HUES6 (cell line): Measurements from ENCODE around the gene ERBIN.
"Not testable (repeated sequence)": the region's sequence is repeated elsewhere in the genome, so short reads cannot be mapped to it uniquely, and the experiment has no call there.

Source experiments
- H3K27ac ChIP-seq: 2 replicates; pipeline ENCODE4 v1.7.0; 2013; ENCODE audit warnings: low read depth, mild to moderate bottlenecking, low read length, inconsistent platforms
- H3K27me3 ChIP-seq: 2 replicates; pipeline ENCODE4 v1.6.1; 2013; ENCODE audit warnings: low read length; ENCODE audit not compliant: control insufficient read depth, insufficient read depth
- H3K36me3 ChIP-seq: 2 replicates; pipeline ENCODE4 v1.6.1; 2013; ENCODE audit warnings: low read length; ENCODE audit not compliant: control insufficient read depth, insufficient read depth
- H3K4me1 ChIP-seq: 2 replicates; pipeline ENCODE4 v1.6.1; 2013; ENCODE audit warnings: low read length; ENCODE audit not compliant: control insufficient read depth, insufficient read depth
- H3K4me3 ChIP-seq: 2 replicates; pipeline ENCODE4 v1.5.1; 2013; ENCODE audit warnings: low read depth, low read length
- H3K9ac ChIP-seq: one replicate; pipeline ENCODE4 v1.6.1; 2013; ENCODE audit warnings: mild to moderate bottlenecking, low read length
- H3K9me3 ChIP-seq: 2 replicates; pipeline ENCODE4 v1.6.1; 2013; ENCODE audit warnings: low read depth, low read length; ENCODE audit not compliant: control insufficient read depth, insufficient read depth

ERBIN gene

DNA sequence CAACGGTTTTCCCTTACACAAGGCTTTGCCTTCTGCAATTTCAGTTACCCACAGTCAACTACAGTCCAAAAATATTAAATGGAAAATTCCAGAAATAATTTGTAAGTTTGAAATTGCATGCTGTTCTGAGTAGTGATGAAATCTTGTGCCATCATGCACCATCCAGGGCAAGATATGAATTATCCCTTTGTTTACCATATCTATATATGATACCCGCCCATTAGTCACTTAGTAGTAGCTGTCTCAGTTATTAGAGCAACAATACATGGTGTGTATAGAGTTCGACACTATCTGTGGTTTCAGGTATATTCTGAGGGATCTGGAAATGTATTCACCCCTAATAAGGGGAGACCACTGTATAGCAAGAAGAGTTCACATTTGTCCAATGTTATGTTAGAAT lies 29.4 kb downstream of the ERBIN start:
- Histone ChIP-seq H3K4me3 (no peak overlapping the region), H3K27me3 (no peaks in the 10 kb centered on the region), H3K9me3 (peaks cover 24% of the 10 kb centered on the region; the same call in 1 of the 2 replicates), H3K9ac (no peak overlapping the region), H3K4me1 (peaks cover 1% of the 10 kb centered on the region; the same call in 1 of the 2 replicates), H3K36me3 (peaks cover 6% of the 10 kb centered on the region; the same call in 1 of the 2 replicates), H3K27ac (no peak overlapping the region)

DNA sequence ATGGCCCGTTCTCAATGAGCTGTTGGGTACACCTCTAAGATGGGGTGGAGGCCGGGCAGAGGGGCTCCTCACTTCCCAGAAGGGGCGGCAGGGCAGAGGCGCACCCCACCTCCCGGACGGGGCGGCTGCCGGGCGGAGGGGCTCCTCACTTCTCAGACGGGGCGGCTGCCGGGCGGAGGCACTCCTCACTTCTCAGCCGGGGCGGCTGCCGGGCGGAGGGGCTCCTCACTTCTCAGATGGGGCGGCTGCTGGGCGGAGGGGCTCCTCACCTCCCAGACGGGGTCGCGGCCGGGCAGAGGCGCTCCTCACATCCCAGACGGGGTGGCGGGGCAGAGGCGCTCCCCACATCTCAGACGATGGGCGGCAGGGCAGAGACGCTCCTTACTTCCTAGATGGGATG lies 31.3 kb downstream of the ERBIN start:
- not testable (repeated sequence) for H3K27ac ChIP-seq, H3K4me1 ChIP-seq, H3K36me3 ChIP-seq

DNA sequence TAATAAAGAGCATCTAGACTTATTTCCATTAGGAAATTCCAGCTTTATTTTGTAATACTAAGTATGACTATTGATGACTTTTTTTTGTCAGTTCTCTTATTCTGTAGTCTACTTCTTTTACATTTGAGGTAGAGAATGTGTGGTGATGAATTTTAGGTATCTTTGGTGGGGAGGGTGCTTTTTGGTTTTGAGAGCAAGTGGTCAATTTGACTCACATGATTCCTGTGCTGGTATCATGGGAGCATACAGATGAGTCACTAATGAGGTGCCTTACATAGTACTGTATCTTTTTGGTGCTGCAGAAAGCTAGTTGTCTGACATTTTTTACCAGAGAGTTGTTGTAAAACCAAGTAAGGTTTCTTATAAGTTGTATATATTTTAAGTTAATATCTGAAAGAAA lies 35.3 kb downstream of the ERBIN start:
- no peaks in the 10 kb centered on the region for H3K4me1 ChIP-seq
- no peak overlapping the region for H3K9ac ChIP-seq
- H3K36me3 ChIP-seq = peaks cover 9% of the 10 kb centered on the region; the same call in 1 of the 2 replicates
- no peaks in the 10 kb centered on the region for H3K27me3 ChIP-seq
- H3K9me3 ChIP-seq = peaks cover 22% of the 10 kb centered on the region; the same call in 1 of the 2 replicates
- no peak overlapping the region for H3K27ac ChIP-seq
- no peak overlapping the region for H3K4me3 ChIP-seq

More for the DNA sequence above, 31.3 kb downstream of the ERBIN start:
- H3K9ac ChIP-seq, H3K4me3 ChIP-seq, H3K27me3 ChIP-seq: not testable (repeated sequence)
- H3K9me3 ChIP-seq = peaks cover 24% of the 10 kb centered on the region; the same call in 1 of the 2 replicates

DNA sequence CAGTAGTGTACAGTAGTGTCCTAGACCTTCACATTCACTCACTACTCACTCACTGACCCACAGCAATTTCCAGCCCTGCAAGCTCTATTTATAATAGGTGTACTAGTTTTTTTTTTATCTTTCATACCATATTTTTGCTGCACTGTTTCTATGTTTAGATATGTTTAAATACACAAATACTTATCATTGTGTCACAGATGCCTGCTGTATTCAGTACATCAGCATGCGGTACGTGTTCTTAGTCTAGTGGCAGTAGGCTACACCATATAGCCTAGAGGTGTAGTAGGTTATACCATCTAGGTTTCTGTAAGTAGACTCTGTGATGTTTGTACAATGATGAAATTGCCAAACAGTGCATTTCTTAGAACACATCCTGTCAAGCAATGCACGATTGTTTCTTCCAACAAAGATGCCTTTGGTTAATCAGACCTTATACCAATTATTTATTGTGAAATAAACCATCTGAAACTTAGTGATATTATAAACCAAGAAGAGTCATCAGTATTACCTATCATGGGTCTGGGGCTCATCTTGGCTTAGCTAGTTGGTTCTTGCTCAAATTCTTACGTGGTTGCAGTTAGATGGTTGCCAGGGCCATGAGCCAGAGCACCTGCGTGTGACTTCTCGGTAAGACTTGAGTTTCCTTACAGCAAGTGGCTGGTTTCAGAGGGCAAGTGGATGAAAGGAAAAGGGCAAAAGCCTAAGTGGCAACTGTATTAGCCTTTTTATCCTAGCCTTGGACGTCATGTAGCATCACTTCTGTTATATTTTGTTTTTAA lies 41.1 kb downstream of the ERBIN start:
- H3K9me3 ChIP-seq = peaks cover 9% of the 10 kb centered on the region; the same call in 1 of the 2 replicates
- peaks cover 17% of the 10 kb centered on the region; the same call in 1 of the 2 replicates for H3K4me1 ChIP-seq
- no peak overlapping the region for H3K27ac ChIP-seq
- H3K27me3 ChIP-seq = no peaks in the 10 kb centered on the region
- H3K36me3 ChIP-seq = peaks cover 6% of the 10 kb centered on the region; the same call in 1 of the 2 replicates
- H3K4me3 ChIP-seq = no peak overlapping the region
- no peak overlapping the region for H3K9ac ChIP-seq

DNA sequence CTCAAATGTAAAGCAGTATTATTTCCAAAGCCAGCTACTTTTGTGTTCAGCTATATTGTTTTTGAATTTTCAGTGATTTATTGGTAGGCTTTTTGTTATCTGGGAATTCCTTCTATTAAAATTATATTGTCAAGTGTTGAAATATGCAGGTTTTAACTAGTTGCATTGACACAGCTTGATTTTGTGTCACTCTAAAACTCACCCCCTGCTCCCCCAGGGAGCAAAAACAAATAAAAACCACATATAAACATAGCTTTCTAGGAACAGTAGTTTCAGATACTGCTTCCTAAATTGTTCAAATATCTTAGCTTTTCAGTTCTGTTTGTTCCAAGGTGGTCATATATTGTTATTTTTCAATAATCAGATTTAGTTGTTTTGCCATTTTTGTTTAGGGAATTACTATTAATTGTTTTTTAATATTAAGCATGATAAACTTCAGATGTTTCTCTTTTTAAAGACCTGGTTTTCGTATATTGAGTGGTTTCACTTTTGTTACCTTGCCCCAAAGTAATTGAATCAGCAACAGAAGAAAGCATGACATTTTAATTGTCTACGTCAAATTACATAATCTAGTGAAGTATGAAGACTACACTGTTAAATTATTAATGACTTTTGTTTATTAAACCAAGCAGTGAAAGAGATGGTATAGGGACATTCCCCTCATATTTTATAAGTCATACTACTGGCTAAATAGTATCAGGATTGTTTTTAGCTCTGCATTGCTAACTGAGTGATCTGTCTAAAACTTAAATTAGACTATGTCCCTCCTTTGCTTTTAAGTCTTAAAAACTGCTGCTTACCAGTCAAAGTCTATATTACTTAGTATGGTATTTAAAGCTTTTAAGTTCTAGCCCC lies 43.4 kb downstream of the ERBIN start:
- Histone ChIP-seq H3K27ac (no peak overlapping the region), H3K4me1 (peaks cover 17% of the 10 kb centered on the region; the same call in 1 of the 2 replicates), H3K4me3 (no peak overlapping the region), H3K9me3 (peaks cover 9% of the 10 kb centered on the region; the same call in 1 of the 2 replicates), H3K9ac (no peak overlapping the region), H3K27me3 (no peaks in the 10 kb centered on the region), H3K36me3 (peaks cover 4% of the 10 kb centered on the region; the same call in 1 of the 2 replicates)

DNA sequence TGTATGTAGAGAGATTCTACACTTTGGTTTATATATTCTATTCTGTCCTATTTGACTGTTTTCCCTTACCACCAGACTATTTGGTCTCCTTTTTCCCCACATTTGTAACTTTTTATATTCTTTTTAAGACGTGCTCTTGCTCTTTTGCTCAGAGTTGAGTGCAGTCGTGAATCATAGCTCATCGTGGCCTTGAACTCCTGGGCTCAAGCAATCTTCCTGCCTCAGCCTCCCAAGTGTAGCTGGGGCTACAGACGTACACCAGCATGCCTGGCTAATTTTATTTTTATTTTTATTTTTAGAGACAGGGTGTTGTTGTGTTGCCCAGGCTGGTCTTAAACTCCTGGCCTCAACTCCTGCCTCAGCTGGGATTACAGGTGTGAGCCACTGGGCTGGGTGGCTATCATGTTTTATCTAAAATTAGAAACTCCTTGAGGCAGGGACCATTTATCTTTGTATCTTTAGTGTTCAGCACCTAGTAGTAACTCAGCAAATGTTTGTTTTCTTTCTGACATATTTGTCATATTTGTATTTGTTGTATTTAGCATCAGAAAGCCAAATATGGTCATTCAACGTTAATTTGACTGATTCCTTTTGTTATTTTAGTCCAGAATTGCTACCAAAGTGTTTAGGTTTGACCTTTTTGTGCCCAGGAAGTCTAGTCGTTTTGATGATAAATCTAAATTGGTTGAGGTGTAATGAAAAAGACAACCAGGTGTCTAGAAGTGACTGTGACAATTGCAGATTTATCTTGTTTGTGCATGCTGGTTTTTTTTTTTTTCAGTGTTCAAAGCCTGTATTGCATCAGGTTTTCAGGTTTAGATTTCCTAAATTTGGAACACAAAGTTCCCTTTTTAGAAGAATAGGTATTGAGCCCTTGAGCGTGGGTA lies 44.3 kb downstream of the ERBIN start:
- Histone ChIP-seq H3K9me3 (peaks cover 13% of the 10 kb centered on the region; the same call in 1 of the 2 replicates), H3K4me3 (no peak overlapping the region), H3K9ac (no peak overlapping the region), H3K27ac (no peak overlapping the region), H3K27me3 (no peaks in the 10 kb centered on the region), H3K4me1 (peaks cover 17% of the 10 kb centered on the region; the same call in 1 of the 2 replicates), H3K36me3 (peaks cover 5% of the 10 kb centered on the region)

DNA sequence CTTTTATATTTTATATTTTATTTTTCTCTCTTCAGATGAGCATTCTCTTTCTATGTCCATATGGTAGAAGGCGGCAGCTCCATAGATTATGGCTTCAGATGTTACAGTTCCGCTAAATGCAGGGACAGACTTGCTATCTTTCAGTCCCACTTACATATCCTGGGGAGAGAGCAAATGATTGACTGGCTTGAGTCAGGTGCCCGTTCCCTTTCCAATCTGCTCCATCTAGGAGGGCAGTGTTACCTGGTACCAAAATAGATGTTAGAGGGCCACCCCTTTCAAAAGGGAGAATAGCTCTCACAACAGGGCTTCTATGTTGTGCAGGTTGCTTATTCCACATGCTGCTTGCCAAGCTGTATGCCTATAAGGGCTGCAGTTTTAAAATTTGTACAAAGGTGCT lies 45.3 kb downstream of the ERBIN start:
- peaks cover 17% of the 10 kb centered on the region; the same call in 1 of the 2 replicates for H3K4me1 ChIP-seq
- H3K36me3 ChIP-seq = peaks cover 3% of the 10 kb centered on the region; the same call in 1 of the 2 replicates
- no peaks in the 10 kb centered on the region for H3K27me3 ChIP-seq
- H3K9me3 ChIP-seq = peaks cover 14% of the 10 kb centered on the region
- no peak overlapping the region for H3K4me3 ChIP-seq
- no peak overlapping the region for H3K9ac ChIP-seq
- H3K27ac ChIP-seq = no peak overlapping the region

DNA sequence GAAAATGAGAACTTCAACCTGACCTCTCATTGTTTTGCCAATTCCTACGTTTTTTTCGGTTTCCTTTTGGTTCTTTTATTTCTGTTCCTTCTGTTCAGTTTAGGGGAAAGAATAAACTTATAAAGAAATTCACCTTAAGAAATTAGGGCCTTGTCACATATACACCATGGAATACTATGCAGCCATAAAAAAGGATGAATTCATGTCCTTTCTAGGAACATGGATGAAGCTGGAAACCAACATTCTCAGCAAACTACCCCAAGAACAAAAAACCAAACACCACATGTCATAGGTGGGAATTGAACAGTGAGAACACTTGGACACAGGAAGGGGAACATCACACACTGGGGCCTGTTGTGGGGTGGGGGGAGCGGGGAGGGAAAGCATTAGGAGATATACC lies 46.5 kb downstream of the ERBIN start:
- Histone ChIP-seq H3K9me3 (peaks cover 16% of the 10 kb centered on the region), H3K4me1 (peaks cover 17% of the 10 kb centered on the region; the same call in 1 of the 2 replicates)
- H3K27me3 ChIP-seq, H3K9ac ChIP-seq, H3K27ac ChIP-seq, H3K36me3 ChIP-seq, H3K4me3 ChIP-seq: not testable (repeated sequence)

DNA sequence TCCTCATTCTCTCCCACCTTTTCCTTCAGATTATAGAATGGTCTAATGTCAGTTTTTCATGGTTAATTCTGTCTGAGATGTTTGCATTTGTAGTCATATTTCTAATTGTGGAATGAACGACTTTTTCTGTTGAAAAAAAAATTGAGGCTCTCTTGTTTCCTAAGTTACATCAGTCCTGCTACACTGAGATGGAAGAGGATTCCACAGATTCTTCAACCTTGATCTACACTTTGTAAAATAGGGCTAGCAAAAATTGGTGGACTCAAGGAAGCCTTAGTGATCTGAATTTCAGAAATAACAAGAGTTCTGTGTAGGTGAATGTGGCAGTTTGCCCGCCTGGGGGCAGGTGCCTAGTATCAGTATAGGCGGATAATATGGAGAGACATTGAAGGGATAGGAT lies 51.9 kb downstream of the ERBIN start:
- Histone ChIP-seq H3K36me3 (peaks cover 13% of the 10 kb centered on the region), H3K4me1 (peaks cover 11% of the 10 kb centered on the region), H3K4me3 (no peak overlapping the region), H3K9me3 (peaks cover 32% of the 10 kb centered on the region), H3K27me3 (no peaks in the 10 kb centered on the region), H3K27ac (no peak overlapping the region), H3K9ac (no peak overlapping the region)

DNA sequence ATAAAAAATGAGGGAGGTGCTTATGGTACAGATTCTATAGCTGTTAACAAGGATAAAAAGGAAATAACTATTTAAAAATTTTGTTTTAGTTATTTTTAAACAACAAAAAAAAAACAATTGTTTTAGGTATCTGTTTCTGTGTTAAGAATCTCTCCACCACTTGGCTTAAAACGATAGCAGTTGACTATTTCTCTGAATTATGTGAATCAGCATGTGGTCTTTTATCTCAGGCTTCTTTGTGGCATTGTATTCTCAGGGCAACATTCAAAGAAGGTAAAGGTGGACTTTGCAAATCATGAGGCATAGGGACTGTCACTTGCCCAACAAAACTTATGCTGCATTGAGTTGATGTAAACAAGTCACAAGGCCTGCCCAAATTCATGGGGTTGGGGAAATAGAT lies 55.2 kb downstream of the ERBIN start:
- peaks cover 18% of the 10 kb centered on the region for H3K9me3 ChIP-seq
- peaks cover 25% of the 10 kb centered on the region for H3K4me1 ChIP-seq
- no peak overlapping the region for H3K4me3 ChIP-seq
- no peak overlapping the region for H3K9ac ChIP-seq
- peaks cover 9% of the 10 kb centered on the region; the same call in 1 of the 2 replicates for H3K36me3 ChIP-seq
- no peaks in the 10 kb centered on the region for H3K27me3 ChIP-seq
- H3K27ac ChIP-seq = no peak overlapping the region
